Adrenal gland (tissue), 5 donors: ENCODE results near the gene LRP1B.

ENCODE experiments used
- CTCF ChIP-seq, 6 experiments: fragments of 450-650 bp in 4 of 6; fragments of 200-600 bp in 2 of 6; sonication (generic) in 1 of 6; IDR thresholded peaks; 1 replicate in 5 of 6; 2 replicates in 1 of 6; pipeline versions ENCODE4 v1.5.1 to v1.8.0; 2016 to 2021; ENCODE audit warnings: antibody characterized with exemption in 6 of 6, mild to moderate bottlenecking in 2 of 6, moderate library complexity in 1 of 6
- POLR2A ChIP-seq, 2 donors: fragments of 450-650 bp; IDR thresholded peaks; one replicate each; pipeline ENCODE4 v1.6.1; 2017; ENCODE audit warnings: antibody characterized with exemption in 2 of 2, mild to moderate bottlenecking in 2 of 2, moderate library complexity in 1 of 2
- donor health status: DM: no; HTN: no; CAD: no.

- TF ChIP-seq CTCF (IDR thresholded peaks at IDR 0.05) (no peak), POLR2A (IDR thresholded peaks at IDR 0.05) (no peak)
Measured at GRCh38 chr2:141941210-141941714, 189.6 kb downstream of the LRP1B start.
